AG04449 (cell line): Measurements from ENCODE around the gene PRXL2B.

Experiments used
- CTCF ChIA-PET: fragments of 350-600 bp; formaldehyde crosslinking; extraction: SDS; loops from one replicate; lab custom pipeline; 2021; ENCODE audit warnings: antibody characterized with exemption; lab: Yijun Ruan, JAX
- POLR2A ChIA-PET: fragments of 400-600, 350-600 bp; formaldehyde crosslinking; extraction: SDS; loops from one replicate; lab custom pipeline; 2020; ENCODE audit warnings: antibody characterized with exemption, inconsistent platforms; lab: Yijun Ruan, JAX
- DNase-seq: peaks from one replicate; pipeline ENCODE4 v3.0.0-alpha.2; 2010; ENCODE audit warnings: low read depth, low spot score
- H3K4me3 ChIP-seq: 2 replicates; pipeline ENCODE4 v1.5.1; 2011; ENCODE audit warnings: low read depth, mild to moderate bottlenecking, control low read depth, low read length
- CTCF ChIP-seq: IDR thresholded peaks from one replicate; pipeline ENCODE4 v1.5.1; 2011; ENCODE audit warnings: mild to moderate bottlenecking, moderate library complexity, low read length, control low read depth, inconsistent platforms; ENCODE audit not compliant: insufficient read depth; ENCODE audit errors: missing control alignments

Gene PRXL2B

GRCh38 chr1:2639607-2640521, 53.3 kb downstream of the PRXL2B start:
- POLR2A ChIA-PET, result interaction anchor here (1.1 kb wide), 1 partner anchor 54 kb away, joined by 5 read pairs; the partner anchor contains the start of gene PRXL2B
- no peak overlapping the region for H3K4me3 ChIP-seq
- CTCF ChIA-PET, result no interaction called here
- TF ChIP-seq CTCF, result no peak
- no peak for DNase-seq

- no peak overlapping the region for H3K4me3 ChIP-seq
- POLR2A ChIA-PET, result interaction anchor here (1.1 kb wide), 1 partner anchor 55 kb away, joined by 5 read pairs; the partner anchor contains the start of gene PRXL2B
- no peak for DNase-seq
- CTCF ChIA-PET, result no interaction called here
- no peak for TF ChIP-seq CTCF
These were observed 54.0 kb downstream of the PRXL2B start for GRCh38 chr1:2640626-2641025.
